ENCODE data around the gene NIT2. TPM values are rescaled to one million over a fixed set of nuclear protein-coding genes. Genes with fewer than 3 reads are reported as not detected.

The NIT2 gene, protein sequence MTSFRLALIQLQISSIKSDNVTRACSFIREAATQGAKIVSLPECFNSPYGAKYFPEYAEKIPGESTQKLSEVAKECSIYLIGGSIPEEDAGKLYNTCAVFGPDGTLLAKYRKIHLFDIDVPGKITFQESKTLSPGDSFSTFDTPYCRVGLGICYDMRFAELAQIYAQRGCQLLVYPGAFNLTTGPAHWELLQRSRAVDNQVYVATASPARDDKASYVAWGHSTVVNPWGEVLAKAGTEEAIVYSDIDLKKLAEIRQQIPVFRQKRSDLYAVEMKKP
- 10 to 100 TPM; 43.9 to 47.2 TPM for total RNA-seq

DNA sequence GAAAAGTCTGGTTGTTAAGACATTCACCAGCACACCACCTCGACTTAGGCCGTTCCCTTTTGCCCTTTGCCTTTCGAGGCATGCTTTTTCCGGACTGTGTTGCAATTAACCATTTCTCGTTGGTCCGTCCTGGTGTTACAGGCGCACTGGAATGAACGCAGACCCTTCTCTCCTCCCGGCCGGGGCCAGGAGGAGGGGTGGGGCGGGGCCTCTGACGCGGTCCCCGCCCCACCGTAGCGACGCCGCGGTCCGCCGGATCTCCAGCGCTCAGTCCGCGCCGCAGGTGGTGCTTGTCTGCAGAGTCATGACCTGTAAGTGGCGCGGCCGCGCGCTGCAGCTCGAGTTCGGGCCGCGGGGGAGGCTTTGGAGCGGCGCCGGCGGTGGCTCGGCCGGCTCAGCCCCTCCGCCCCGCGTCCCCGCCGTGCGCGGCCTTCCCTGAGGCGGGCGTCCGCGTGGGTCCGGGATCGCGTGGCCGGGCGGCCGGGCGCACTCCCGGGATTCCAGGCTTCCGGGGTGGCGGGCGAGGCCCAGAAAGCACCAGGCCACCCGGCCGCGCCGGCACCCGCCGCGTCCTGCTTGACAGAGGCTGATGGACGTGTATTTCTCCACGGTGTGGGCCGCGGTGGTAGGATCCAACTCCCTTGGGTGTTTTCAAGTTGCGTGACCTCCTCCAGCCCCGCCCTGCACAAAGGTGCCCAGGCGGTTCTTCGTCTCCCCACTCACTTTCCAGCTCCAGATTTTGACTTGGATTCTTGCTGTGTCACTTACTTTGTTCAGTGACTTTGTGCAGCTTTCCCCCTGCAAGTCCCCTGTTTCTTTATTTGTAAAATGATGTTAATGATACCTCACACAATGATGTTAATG is at the start of gene NIT2:
Gene NIT2 (plus strand): TSS at position 270 of the 864 bp plus-strand sequence. CDS start 35 bp downstream, at position 305.
- peak; percentile 82 for DNase-seq (ENCODE audit: low spot score)
- Mint-ChIP-seq H3K36me3 (no peaks in the 10 kb centered on the region), H3K4me3 (peak within 1 kb of the TSS; percentile 93), H3K4me1 (ENCODE audit: low read depth in 2 of 2) (peaks cover 15 to 17% of the 10 kb centered on the region in 2 donors), H3K27me3 (no peaks in the 10 kb centered on the region), H3K27ac (peak within 1 kb of the TSS; percentile 80 to 96), H3K9me3 (no peaks in the 10 kb centered on the region)
- peak; percentile 97 to 98 for ATAC-seq

DNA sequence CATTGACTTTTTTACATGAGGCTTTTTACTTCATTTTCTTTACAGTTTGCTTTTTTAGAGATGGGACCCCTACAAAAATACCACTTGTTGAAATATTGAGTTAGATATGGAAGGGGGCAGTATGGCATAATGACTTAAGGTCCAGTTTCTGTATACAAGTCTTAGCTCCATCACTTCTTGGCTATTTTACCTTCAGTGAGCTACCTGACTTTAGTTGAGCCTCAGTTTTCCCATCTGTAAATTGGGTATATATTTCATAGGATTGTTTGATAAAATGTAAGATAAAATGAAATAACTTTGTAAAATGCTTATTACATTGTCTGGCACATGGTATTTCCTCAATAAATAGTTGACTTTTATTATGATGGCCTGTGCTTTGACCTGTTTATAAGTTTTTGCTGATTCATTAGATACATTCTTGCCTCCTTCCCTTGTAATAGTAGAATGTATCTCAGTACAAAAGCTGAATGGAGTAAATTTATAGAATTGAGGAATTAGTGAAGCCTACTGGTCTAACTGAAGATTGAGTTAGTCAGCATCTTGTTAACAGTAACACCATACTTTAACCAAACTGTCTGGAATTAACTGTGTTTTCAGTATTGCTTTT is 46.2 kb upstream of the NIT2 start:
- DNase-seq (ENCODE audit: low spot score) (no peak), ATAC-seq (no peak)
- Mint-ChIP-seq H3K27me3 (no peaks in the 10 kb centered on the region), H3K4me1 (ENCODE audit: low read depth in 2 of 2) (peaks cover 0 to 2% of the 10 kb centered on the region in 2 donors), H3K9me3 (no peaks in the 10 kb centered on the region), H3K27ac (no peak overlapping the region), H3K4me3 (no peak overlapping the region), H3K36me3 (peaks cover 7% of the 10 kb centered on the region)

DNA sequence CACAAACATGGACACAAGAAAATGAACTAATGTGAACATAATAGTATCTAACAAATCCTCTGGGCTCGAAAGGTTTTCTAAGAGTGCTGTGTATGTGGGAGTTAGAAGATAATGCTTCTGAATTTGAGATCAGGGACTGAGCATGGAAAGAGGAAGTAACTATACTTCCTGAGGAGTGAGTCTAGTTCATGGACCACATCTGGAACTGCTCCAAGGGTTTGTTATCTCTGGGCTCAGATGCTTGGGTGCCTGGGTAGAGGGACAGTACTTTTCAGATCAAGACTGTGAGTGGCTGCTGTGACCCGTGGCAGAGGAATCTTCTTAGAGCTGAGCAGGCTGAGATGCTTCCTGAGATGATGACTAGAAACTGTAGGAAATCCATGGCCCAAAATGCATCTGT is 45.2 kb upstream of the NIT2 start:
- Mint-ChIP-seq H3K36me3 (peaks cover 7% of the 10 kb centered on the region), H3K4me3 (no peak overlapping the region), H3K9me3 (no peaks in the 10 kb centered on the region), H3K27me3 (no peaks in the 10 kb centered on the region), H3K4me1 (ENCODE audit: low read depth in 2 of 2) (peaks cover 0 to 2% of the 10 kb centered on the region in 2 donors), H3K27ac (peak overlapping the region in 1 of 2 donors; percentile 51)
- ATAC-seq (no peak), DNase-seq (ENCODE audit: low spot score) (no peak)

DNA sequence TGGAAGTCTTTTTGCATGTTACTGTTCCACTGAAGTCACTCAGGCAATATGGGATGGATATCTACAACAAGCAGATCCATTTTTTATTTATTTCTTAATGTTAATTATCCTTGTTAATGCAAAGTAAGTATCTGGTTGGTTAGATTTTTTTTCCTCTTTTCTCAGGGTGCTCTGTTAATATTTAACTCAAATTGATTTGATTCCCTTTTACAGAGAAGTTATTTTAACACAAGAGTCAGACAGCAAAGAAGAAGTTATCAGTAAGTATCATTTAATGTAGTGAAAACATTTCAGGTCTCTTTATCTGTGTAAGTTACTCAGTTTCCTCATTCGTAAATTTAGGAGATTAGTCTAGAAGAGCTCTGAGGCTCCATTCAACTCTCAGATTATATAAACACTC is 39.5 kb upstream of the NIT2 start:
- Mint-ChIP-seq H3K4me3 (no peak overlapping the region), H3K36me3 (peaks cover 14% of the 10 kb centered on the region), H3K9me3 (no peaks in the 10 kb centered on the region)

DNA sequence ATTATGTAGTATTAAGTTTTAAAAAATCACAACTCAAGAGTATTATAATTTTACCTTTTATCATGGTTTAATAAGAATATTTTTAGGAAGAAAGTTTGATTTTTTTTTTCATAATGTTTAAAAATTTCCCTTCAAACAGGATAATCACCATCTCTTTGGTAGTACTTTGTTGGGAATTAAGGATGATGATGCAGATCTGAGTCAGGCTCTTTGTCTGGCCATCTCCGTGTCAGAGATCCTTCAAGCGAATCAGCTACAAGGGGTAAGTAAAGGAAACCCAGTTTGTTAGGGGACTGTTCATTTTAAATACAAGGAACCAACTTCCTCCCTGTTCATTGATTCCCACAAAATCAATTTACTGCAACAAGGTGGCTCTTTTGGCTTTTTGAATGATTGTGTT is 36.8 kb upstream of the NIT2 start:
- H3K27me3 Mint-ChIP-seq: no peaks in the 10 kb centered on the region
- no peak for ATAC-seq
- H3K9me3 Mint-ChIP-seq: no peaks in the 10 kb centered on the region
- no peak overlapping the region for H3K4me3 Mint-ChIP-seq
- peaks cover 21% of the 10 kb centered on the region for H3K36me3 Mint-ChIP-seq
- H3K27ac Mint-ChIP-seq: no peak overlapping the region
- no peaks in the 10 kb centered on the region for H3K4me1 Mint-ChIP-seq (ENCODE audit: low read depth in 2 of 2)
- no peak for DNase-seq (ENCODE audit: low spot score)

More for the DNA sequence above, 39.5 kb upstream of the NIT2 start:
- ATAC-seq (no peak), DNase-seq (ENCODE audit: low spot score) (no peak)
- no peaks in the 10 kb centered on the region for H3K27me3 Mint-ChIP-seq
- no peak overlapping the region for H3K27ac Mint-ChIP-seq
- H3K4me1 Mint-ChIP-seq (ENCODE audit: low read depth in 2 of 2): no peaks in the 10 kb centered on the region

DNA sequence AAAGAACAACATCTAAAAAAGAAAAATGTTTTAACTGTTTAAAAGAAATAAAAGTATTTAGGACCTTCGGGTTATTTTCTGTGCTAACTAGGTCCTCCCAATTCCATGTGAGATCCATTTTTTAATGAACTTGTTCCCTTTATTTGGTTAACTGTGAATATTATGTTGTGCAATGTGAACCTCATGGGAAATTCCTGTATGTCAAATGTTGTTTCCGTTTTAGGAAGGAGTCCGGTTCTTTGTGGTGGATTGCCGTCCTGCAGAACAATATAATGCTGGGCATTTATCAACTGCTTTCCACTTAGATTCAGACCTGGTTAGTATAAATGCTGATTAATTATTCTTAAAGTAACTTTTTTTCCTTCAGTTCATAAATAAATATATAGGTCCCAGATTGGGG is 35.5 kb upstream of the NIT2 start:
- H3K4me1 Mint-ChIP-seq (ENCODE audit: low read depth in 2 of 2): no peaks in the 10 kb centered on the region
- H3K27me3 Mint-ChIP-seq: no peaks in the 10 kb centered on the region
- H3K9me3 Mint-ChIP-seq: no peaks in the 10 kb centered on the region
- H3K27ac Mint-ChIP-seq: no peak overlapping the region
- H3K4me3 Mint-ChIP-seq: no peak overlapping the region
- no peak for ATAC-seq
- H3K36me3 Mint-ChIP-seq: peaks cover 21% of the 10 kb centered on the region
- DNase-seq (ENCODE audit: low spot score): no peak

DNA sequence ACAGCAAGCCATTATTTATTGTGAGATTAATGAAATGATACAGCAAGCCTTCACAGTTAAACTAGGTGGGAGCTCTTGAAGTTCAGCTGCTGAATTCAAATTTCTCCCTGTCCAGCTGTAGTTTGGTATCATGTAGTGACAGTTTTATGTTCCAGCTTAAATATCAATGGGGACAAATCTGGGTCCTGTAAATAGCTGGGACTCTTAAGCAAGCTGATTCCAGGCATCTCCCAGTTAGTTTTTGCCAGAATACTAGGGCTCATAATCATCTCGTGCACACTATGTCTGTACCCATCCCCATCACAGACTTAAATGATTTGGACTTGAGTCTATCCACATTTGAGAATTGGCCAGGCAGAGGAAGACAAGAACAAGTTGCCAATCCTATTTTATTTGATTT is 27.9 kb upstream of the NIT2 start:
- no peak overlapping the region for H3K4me3 Mint-ChIP-seq
- no peaks in the 10 kb centered on the region for H3K9me3 Mint-ChIP-seq
- ATAC-seq: no peak
- no peak overlapping the region for H3K27ac Mint-ChIP-seq
- H3K4me1 Mint-ChIP-seq (ENCODE audit: low read depth in 2 of 2): no peaks in the 10 kb centered on the region
- H3K36me3 Mint-ChIP-seq: peaks cover 13% of the 10 kb centered on the region
- H3K27me3 Mint-ChIP-seq: no peaks in the 10 kb centered on the region
- no peak for DNase-seq (ENCODE audit: low spot score)

DNA sequence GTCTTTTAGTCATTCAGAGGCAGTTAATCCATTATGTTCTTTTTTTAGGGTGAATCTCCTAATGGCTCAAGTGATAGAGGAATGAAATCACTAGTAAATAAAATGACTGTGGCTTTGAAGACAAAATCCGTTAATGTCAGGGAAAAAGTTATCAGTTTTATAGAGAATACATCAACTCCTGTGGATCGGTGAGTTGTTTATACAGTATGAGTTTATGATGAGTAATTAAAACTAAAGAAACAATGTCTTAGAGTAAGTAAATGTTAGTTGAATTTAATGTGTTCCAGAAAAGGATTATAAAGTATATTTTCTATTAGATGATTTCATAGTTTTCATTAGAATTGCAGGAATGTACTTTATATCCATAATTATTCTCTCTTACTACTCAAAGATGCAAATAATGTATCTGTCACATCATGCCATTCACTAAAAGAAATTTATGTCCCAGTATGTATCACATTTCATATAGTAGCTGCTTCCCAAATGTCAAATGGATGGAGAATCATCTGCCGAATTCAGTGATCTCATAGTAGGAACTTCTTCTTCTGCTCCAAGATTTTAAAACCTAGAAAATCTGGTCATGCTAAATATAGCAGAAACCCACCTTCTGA is 24.1 kb upstream of the NIT2 start:
- no peak for DNase-seq (ENCODE audit: low spot score)
- H3K4me1 Mint-ChIP-seq (ENCODE audit: low read depth in 2 of 2): no peaks in the 10 kb centered on the region

DNA sequence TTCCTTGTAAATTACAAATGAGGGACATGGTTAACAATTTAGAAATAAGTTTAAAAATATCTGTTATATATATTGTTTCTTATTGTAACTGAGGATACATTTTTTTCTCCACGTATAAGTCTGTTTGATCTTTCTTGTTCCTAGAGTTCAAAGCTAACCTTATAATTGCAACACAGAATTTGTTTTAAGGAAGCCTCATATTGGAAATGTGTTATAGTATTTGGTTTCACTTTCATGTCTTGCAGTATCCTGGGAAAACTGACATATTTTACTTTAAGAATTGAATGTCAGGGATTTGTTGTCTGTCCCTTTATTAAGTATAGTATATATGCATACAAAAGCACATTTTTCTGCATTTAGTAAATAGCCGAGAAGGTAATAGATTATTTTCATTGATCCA is 23.5 kb upstream of the NIT2 start:
- no peak overlapping the region for H3K27ac Mint-ChIP-seq
- H3K4me1 Mint-ChIP-seq (ENCODE audit: low read depth in 2 of 2): no peaks in the 10 kb centered on the region
- no peak for DNase-seq (ENCODE audit: low spot score)
- no peak for ATAC-seq
- H3K27me3 Mint-ChIP-seq: no peaks in the 10 kb centered on the region
- no peak overlapping the region for H3K4me3 Mint-ChIP-seq
- peaks cover 13% of the 10 kb centered on the region for H3K36me3 Mint-ChIP-seq
- no peaks in the 10 kb centered on the region for H3K9me3 Mint-ChIP-seq

More for the DNA sequence above, 24.1 kb upstream of the NIT2 start:
- Mint-ChIP-seq H3K4me3 (no peak overlapping the region), H3K27me3 (no peaks in the 10 kb centered on the region), H3K36me3 (peaks cover 13% of the 10 kb centered on the region), H3K9me3 (no peaks in the 10 kb centered on the region), H3K27ac (no peak overlapping the region)
- ATAC-seq: no peak

DNA sequence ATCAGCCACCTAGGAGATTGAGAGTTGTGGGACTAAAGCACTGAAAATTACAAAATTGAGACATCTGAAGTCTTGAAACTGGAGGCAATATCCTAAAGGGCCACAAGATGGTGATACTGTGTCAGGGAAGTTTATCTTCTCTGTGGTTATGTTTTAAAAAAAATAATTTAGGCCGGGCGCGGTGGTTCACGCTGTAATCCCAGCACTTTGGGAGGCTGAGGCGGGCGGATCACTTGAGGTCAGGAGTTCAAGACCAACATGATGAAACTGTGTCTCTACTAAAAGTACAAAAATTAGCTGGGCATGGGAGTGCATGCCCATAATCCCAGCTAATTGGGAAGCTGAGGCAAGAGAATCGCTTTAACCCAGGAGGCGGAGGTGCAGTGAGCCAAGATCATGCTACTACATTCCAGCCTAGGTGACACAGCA is 17.9 kb upstream of the NIT2 start:
- no peaks in the 10 kb centered on the region for H3K27me3 Mint-ChIP-seq
- H3K4me3 Mint-ChIP-seq: no peak overlapping the region
- no peak overlapping the region for H3K27ac Mint-ChIP-seq
- ATAC-seq (peak; percentile 63 to 76), DNase-seq (ENCODE audit: low spot score) (no peak)
- no peaks in the 10 kb centered on the region for H3K36me3 Mint-ChIP-seq
- H3K9me3 Mint-ChIP-seq: no peaks in the 10 kb centered on the region
- peaks cover 10 to 15% of the 10 kb centered on the region in 2 donors for H3K4me1 Mint-ChIP-seq (ENCODE audit: low read depth in 2 of 2)

DNA sequence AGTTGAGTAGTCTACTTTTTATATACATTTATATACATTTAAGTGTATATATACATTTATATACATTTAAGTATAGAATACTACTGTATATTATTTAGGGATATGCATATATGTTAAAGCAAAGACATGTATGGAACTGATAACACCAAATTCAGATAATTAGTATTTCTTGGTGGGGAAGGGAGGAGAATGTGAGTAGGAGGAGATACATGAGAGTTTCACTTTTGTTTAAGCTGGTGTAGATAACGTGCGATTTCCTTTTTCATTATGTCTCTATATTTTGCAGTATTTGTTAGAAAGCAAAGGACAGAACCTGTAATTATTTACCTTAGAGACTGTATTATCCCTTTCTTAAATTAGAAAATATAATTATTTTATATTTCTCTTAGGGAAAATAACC is 16.6 kb upstream of the NIT2 start:
- Mint-ChIP-seq H3K9me3 (no peaks in the 10 kb centered on the region), H3K4me3 (peak overlapping the region; percentile 32), H3K36me3 (no peaks in the 10 kb centered on the region), H3K27ac (peak overlapping the region in 1 of 2 donors; percentile 65), H3K27me3 (no peaks in the 10 kb centered on the region), H3K4me1 (ENCODE audit: low read depth in 2 of 2) (peaks cover 10 to 15% of the 10 kb centered on the region in 2 donors)
- DNase-seq (ENCODE audit: low spot score) (no peak), ATAC-seq (peak in 1 of 2 donors; percentile 49)

DNA sequence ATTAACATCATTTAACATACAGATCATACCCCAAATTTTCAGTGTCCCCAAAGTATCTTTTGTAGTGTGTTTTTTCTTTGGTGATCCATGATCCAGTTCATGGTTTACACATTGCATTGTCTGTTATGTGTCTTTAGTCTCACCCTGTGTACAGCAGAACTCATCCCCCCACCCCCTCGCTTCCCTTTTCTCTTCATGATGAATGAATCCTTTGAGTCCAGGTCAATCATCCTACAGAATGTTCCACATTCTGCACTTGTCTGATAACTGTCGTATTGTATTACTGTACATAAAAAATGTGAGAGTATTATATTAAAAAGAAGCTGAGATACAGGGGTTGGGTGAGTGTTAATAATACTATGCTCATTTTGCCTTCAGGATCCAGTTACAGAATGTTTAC is 14.6 kb upstream of the NIT2 start:
- no peak overlapping the region for H3K4me3 Mint-ChIP-seq
- no peaks in the 10 kb centered on the region for H3K9me3 Mint-ChIP-seq
- no peaks in the 10 kb centered on the region for H3K27me3 Mint-ChIP-seq
- DNase-seq (ENCODE audit: low spot score): no peak
- no peak overlapping the region for H3K27ac Mint-ChIP-seq
- peaks cover 10 to 15% of the 10 kb centered on the region in 2 donors for H3K4me1 Mint-ChIP-seq (ENCODE audit: low read depth in 2 of 2)
- no peak for ATAC-seq
- no peaks in the 10 kb centered on the region for H3K36me3 Mint-ChIP-seq

DNA sequence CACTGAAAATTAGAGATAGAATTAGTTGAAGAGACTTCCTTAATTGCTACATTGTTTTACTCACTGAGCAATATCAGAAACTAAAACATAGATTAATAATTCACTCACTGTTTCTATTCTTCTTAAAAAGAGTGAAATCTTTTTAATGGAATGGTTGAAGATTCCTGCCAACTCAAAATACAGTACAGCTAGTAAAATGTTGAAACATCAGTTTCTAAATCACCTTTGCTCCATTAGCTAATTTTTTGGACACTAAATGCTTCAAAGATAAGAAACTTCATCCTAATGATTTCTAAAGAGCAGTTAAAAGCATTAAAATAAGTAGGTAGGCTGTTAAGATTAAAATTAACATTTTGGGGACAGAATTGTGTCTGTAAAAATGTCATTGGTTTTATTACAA is 10.5 kb upstream of the NIT2 start:
- no peaks in the 10 kb centered on the region for H3K9me3 Mint-ChIP-seq
- no peak for DNase-seq (ENCODE audit: low spot score)
- no peak for ATAC-seq
- no peaks in the 10 kb centered on the region for H3K4me1 Mint-ChIP-seq (ENCODE audit: low read depth in 2 of 2)
- H3K36me3 Mint-ChIP-seq: peaks cover 11% of the 10 kb centered on the region
- no peaks in the 10 kb centered on the region for H3K27me3 Mint-ChIP-seq
- no peak overlapping the region for H3K4me3 Mint-ChIP-seq
- no peak overlapping the region for H3K27ac Mint-ChIP-seq
